Measurements from ENCODE around the gene FNDC3B.

GRCh38 chr3:172007065-172007370 is 32.4 kb upstream of the FNDC3B start:
- TF ChIP-seq CTCF (IDR thresholded peaks at IDR 0.05): no peak
- TF ChIP-seq EZH2 (IDR thresholded peaks at IDR 0.05; ENCODE audit: borderline replicate concordance, insufficient read depth, low read depth, low read length, poor library complexity, severe bottlenecking): no peak

All from B cell (primary cell).